Left renal pelvis (tissue), 4 donors: ENCODE measurements around the gene CYP27C1. TPM values are rescaled to one million over a fixed set of nuclear protein-coding genes. Genes with fewer than 3 reads are reported as not detected.

Source experiments
- DNase-seq, 4 donors: peaks; one replicate each; pipeline ENCODE4 v3.0.0-alpha.2; 2013; ENCODE audit warnings: low read depth in 4 of 4, low spot score in 3 of 4
- polyA plus RNA-seq, 4 donors: library from polyadenylated mRNA; unstranded; fragments of 120-200 nt; gene quantifications; one replicate each; pipeline ENCODE4 v1.2.1, GENCODE V29; 2013; ENCODE audit not compliant: insufficient read length in 4 of 4

CYP27C1 gene
- polyA plus RNA-seq, 4 donors, result 7.0 to 12.8 (median 9.5) TPM

DNA sequence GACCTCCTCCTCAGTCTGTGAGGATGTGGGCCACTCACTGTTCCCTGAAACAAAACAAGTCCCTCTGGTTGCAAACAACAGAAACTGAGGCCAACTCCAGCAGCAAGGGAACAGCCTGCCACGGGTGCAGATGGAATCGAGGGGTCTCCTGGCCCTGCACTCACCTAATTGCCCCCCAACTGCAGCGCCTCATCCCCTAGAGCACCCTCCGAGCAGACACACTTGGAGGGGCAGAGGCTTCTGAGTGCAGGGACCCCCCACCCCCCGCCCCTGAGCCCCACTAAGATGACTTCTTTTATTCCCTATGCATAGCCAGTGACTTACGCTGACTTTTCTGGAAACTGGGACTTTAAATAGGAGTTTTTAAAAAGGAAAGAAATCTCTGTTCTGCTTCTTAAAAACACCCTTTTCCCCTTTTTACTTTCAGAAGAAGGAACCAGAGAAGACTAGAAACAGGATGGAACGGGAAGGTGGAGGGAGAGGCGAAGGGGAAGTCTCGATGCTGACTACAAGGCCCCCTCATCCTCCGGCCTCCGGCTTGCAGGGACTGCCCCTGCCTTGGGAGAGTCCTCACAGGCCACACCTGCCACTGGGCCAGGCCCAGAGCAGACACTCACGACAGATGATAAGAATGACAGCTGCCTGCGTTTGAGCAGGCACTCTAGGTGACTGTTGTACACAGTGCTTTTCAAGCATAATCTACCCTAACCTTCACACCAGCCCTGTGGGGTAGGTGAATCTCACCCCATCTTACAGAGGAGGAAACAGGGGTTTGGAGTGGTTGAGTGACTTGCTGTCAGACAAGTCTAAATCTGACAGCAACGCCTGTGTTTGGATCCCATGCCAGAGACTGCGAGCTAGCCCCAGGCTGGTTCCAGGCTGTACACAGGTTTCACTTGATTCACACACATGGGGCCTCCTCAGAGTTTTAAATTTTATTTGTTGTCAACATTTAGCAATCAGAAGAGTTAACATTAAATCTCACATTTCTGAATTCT is 85.0 kb downstream of the CYP27C1 start:
- DNase-seq, result no peak

DNA sequence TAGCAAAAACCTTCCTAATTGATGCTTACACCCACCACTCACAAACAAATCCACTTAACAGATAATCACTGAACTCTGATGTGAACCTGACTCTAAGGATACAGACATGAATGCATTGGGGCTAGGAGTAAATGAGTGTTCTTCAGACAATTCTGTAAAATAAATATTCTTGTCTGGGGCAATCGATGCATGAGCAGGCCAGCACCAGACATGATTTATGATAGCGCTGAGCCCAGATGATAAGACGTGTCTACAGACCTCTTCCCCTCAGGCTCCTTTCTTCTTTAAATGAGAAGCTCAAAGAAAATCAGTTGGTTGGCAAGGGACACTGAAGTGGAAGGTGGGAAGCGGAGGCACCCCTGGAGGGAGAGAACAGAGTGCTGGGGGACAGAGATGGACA is 85.9 kb downstream of the CYP27C1 start:
- DNase-seq, result no peak

Other genes with a start within 250 kb of the CYP27C1 start
- 100 to 1,000 TPM in 2 of 4 donors, 10 to 100 TPM in 2; 77.2 to 128 (median 93.0) TPM for gene BIN1, start 113.1 kb downstream of the CYP27C1 start, polyA plus RNA-seq
- gene ERCC3, start 73.8 kb upstream of the CYP27C1 start, polyA plus RNA-seq, result 10 to 100 TPM; 58.6 to 73.2 (median 62.2) TPM
- gene MAP3K2, start 167.7 kb upstream of the CYP27C1 start, polyA plus RNA-seq, result 10 to 100 TPM; 20.7 to 30.6 (median 25.8) TPM
- 1 to 10 TPM in 2 of 4 donors, under 1 TPM in 2; 0.50 to 5.8 (median 1.7) TPM for gene PROC, start 198.1 kb upstream of the CYP27C1 start, polyA plus RNA-seq